ENCODE data around the gene FRMPD4.

Gene FRMPD4

GRCh38 chrX:12374286-12374685 lies 236.0 kb downstream of the FRMPD4 start:
- no peak for DNase-seq
- H3K9ac ChIP-seq (ENCODE audit: low read length) = no peak overlapping the region
- H3K4me3 ChIP-seq (ENCODE audit: low read length) = no peak overlapping the region
- H3K9me2 ChIP-seq (replicated peaks; ENCODE audit: insufficient read depth, low read length) = no peaks in the 10 kb centered on the region
- no peak overlapping the region for H3K4me2 ChIP-seq (ENCODE audit: low read depth, low read length)
- no peak overlapping the region for H2AFZ ChIP-seq (ENCODE audit: low read length)
- H3F3A ChIP-seq (ENCODE audit: insufficient read depth, low read length) = no peaks in the 10 kb centered on the region
- no peaks in the 10 kb centered on the region for H3K36me3 ChIP-seq (replicated peaks; ENCODE audit: insufficient read depth, low read length)
- H3K9me3 ChIP-seq (replicated peaks; ENCODE audit: insufficient read depth, low read length) = no peaks in the 10 kb centered on the region
- no peaks in the 10 kb centered on the region for H3K4me1 ChIP-seq (ENCODE audit: low read length)
- no peak for TF ChIP-seq EZH2phosphoT487 (IDR thresholded peaks at IDR 0.05; ENCODE audit: low read length)
- TF ChIP-seq CTCF (IDR thresholded peaks at IDR 0.05; ENCODE audit: low read length) = no peak
- TF ChIP-seq EZH2 (optimal IDR thresholded peaks at IDR 0.05; ENCODE audit: low read depth, low read length) = no peak
- no peaks in the 10 kb centered on the region for H3K27me3 ChIP-seq (replicated peaks; ENCODE audit: insufficient read depth, low read length)
- no peaks in the 10 kb centered on the region for H4K20me1 ChIP-seq (ENCODE audit: insufficient read depth, low read length)
- H3K27ac ChIP-seq (ENCODE audit: low read length) = no peak overlapping the region
- no peaks in the 10 kb centered on the region for H3K79me2 ChIP-seq (ENCODE audit: low read length)

DNA sequence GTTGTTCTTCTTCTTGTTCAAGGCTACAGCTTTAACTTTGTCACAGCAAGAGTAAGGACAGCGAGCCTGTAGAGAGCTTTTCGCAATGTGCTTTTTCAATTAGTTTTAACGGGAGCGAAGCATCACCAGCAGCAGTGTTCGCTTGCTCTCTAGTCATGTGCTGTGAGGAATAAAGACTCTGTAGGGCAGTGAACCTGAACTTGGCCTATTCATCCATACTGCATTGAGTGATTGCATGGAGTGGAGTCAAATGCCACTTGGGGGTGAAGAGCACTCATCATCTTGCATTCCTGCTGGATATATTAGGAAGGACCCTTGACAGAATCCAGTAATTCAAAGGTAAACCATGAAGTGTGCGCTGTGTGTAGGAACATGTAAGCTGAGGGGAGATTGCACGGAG lies 240.0 kb downstream of the FRMPD4 start:
- Histone ChIP-seq H3K9ac (ENCODE audit: low read length) (no peak overlapping the region), H3K4me2 (ENCODE audit: low read depth, low read length) (no peak overlapping the region), H3F3A (ENCODE audit: insufficient read depth, low read length) (no peaks in the 10 kb centered on the region), H3K36me3 (replicated peaks; ENCODE audit: insufficient read depth, low read length) (no peaks in the 10 kb centered on the region), H3K9me3 (replicated peaks; ENCODE audit: insufficient read depth, low read length) (no peaks in the 10 kb centered on the region), H3K4me1 (ENCODE audit: low read length) (no peaks in the 10 kb centered on the region), H3K27me3 (replicated peaks; ENCODE audit: insufficient read depth, low read length) (no peaks in the 10 kb centered on the region), H3K4me3 (ENCODE audit: low read length) (no peak overlapping the region), H2AFZ (ENCODE audit: low read length) (no peak overlapping the region), H3K9me2 (replicated peaks; ENCODE audit: insufficient read depth, low read length) (no peaks in the 10 kb centered on the region), H3K27ac (ENCODE audit: low read length) (no peak overlapping the region), H4K20me1 (ENCODE audit: insufficient read depth, low read length) (no peaks in the 10 kb centered on the region), H3K79me2 (ENCODE audit: low read length) (no peaks in the 10 kb centered on the region)
- no peak for TF ChIP-seq EZH2phosphoT487 (IDR thresholded peaks at IDR 0.05; ENCODE audit: low read length)
- TF ChIP-seq EZH2 (optimal IDR thresholded peaks at IDR 0.05; ENCODE audit: low read depth, low read length) = no peak
- TF ChIP-seq CTCF (IDR thresholded peaks at IDR 0.05; ENCODE audit: low read length) = no peak
- DNase-seq = no peak

GRCh38 chrX:12378706-12379105 lies 240.4 kb downstream of the FRMPD4 start:
- TF ChIP-seq EZH2phosphoT487 (IDR thresholded peaks at IDR 0.05; ENCODE audit: low read length) (no peak), EZH2 (optimal IDR thresholded peaks at IDR 0.05; ENCODE audit: low read depth, low read length) (no peak), CTCF (IDR thresholded peaks at IDR 0.05; ENCODE audit: low read length) (no peak)
- Histone ChIP-seq H3K4me1 (ENCODE audit: low read length) (no peaks in the 10 kb centered on the region), H3K9me3 (replicated peaks; ENCODE audit: insufficient read depth, low read length) (no peaks in the 10 kb centered on the region), H3K36me3 (replicated peaks; ENCODE audit: insufficient read depth, low read length) (no peaks in the 10 kb centered on the region), H3K9ac (ENCODE audit: low read length) (no peak overlapping the region), H3K27me3 (replicated peaks; ENCODE audit: insufficient read depth, low read length) (no peaks in the 10 kb centered on the region), H2AFZ (ENCODE audit: low read length) (no peak overlapping the region), H3K27ac (ENCODE audit: low read length) (no peak overlapping the region), H3K4me2 (ENCODE audit: low read depth, low read length) (no peak overlapping the region), H3K79me2 (ENCODE audit: low read length) (no peaks in the 10 kb centered on the region), H3K4me3 (ENCODE audit: low read length) (no peak overlapping the region), H3F3A (ENCODE audit: insufficient read depth, low read length) (no peaks in the 10 kb centered on the region), H4K20me1 (ENCODE audit: insufficient read depth, low read length) (no peaks in the 10 kb centered on the region), H3K9me2 (replicated peaks; ENCODE audit: insufficient read depth, low read length) (no peaks in the 10 kb centered on the region)
- DNase-seq = no peak
